ENCODE data around the gene SLC6A6.

- TF ChIP-seq POLR2A (IDR thresholded peaks at IDR 0.05; ENCODE audit: low read depth, low read length) (no peak), WRNIP1 (IDR thresholded peaks at IDR 0.05; ENCODE audit: borderline replicate concordance, low read depth, low read length) (no peak), MXI1 (IDR thresholded peaks at IDR 0.05; ENCODE audit: low read depth, low read length) (no peak), FOXM1 (IDR thresholded peaks at IDR 0.05; ENCODE audit: low read depth, low read length) (no peak), TCF3 (IDR thresholded peaks at IDR 0.05; ENCODE audit: borderline replicate concordance, insufficient read depth, low read depth, low read length) (no peak), RAD21 (IDR thresholded peaks at IDR 0.05; ENCODE audit: insufficient read depth, low read depth, low read length) (no peak), CBX5 (IDR thresholded peaks at IDR 0.05; ENCODE audit: low read depth) (no peak), NBN (IDR thresholded peaks at IDR 0.05) (no peak), NFYB (IDR thresholded peaks at IDR 0.05; ENCODE audit: insufficient read depth, low read depth, low read length) (no peak), ZZZ3 (IDR thresholded peaks at IDR 0.05; ENCODE audit: control insufficient read depth, insufficient read length, low read depth) (no peak), HDAC6 (IDR thresholded peaks at IDR 0.05; ENCODE audit: unreplicated experiment) (no peak), STAT1 (conservative IDR thresholded peaks at IDR 0.05) (no peak)
- TF ChIP-seq, protein P1, sequence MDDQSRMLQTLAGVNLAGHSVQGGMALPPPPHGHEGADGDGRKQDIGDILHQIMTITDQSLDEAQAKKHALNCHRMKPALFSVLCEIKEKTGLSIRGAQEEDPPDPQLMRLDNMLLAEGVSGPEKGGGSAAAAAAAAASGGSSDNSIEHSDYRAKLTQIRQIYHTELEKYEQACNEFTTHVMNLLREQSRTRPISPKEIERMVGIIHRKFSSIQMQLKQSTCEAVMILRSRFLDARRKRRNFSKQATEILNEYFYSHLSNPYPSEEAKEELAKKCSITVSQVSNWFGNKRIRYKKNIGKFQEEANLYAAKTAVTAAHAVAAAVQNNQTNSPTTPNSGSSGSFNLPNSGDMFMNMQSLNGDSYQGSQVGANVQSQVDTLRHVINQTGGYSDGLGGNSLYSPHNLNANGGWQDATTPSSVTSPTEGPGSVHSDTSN (IDR thresholded peaks at IDR 0.05; ENCODE audit: insufficient replicate concordance, low read depth, low read length): no peak
- TF ChIP-seq, protein P2, sequence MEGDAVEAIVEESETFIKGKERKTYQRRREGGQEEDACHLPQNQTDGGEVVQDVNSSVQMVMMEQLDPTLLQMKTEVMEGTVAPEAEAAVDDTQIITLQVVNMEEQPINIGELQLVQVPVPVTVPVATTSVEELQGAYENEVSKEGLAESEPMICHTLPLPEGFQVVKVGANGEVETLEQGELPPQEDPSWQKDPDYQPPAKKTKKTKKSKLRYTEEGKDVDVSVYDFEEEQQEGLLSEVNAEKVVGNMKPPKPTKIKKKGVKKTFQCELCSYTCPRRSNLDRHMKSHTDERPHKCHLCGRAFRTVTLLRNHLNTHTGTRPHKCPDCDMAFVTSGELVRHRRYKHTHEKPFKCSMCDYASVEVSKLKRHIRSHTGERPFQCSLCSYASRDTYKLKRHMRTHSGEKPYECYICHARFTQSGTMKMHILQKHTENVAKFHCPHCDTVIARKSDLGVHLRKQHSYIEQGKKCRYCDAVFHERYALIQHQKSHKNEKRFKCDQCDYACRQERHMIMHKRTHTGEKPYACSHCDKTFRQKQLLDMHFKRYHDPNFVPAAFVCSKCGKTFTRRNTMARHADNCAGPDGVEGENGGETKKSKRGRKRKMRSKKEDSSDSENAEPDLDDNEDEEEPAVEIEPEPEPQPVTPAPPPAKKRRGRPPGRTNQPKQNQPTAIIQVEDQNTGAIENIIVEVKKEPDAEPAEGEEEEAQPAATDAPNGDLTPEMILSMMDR (IDR thresholded peaks at IDR 0.05 in 2 of 3, conservative IDR thresholded peaks at IDR 0.05 in 1 of 3; ENCODE audit: control insufficient read depth in 2 of 3, extremely low read depth in 1 of 3, insufficient read depth in 1 of 3, low read depth in 3 of 3, low read length in 3 of 3): no peak
Observed at GRCh38 chr3:14471016-14471415, 68.6 kb downstream of the SLC6A6 start.

Data from GM12878 (cell line).